GM19023 (cell line): ENCODE results near the gene BOK.

Experiments used
- ATAC-seq: cut with Tn5 transposase; IDR thresholded peaks from one replicate; pipeline ENCODE4 v1.9.1; 2021; ENCODE audit warnings: mild to moderate bottlenecking, moderate library complexity; ENCODE audit not compliant: unreplicated experiment

BOK gene

GRCh38 chr2:241538838-241539615 is 19.5 kb upstream of the BOK start:
- no peak for ATAC-seq

- no peak for ATAC-seq
Observed at GRCh38 chr2:241539616-241540374, 18.8 kb upstream of the BOK start.

GRCh38 chr2:241540401-241540770 is 18.2 kb upstream of the BOK start:
- no peak for ATAC-seq

GRCh38 chr2:241540771-241541561 is 17.6 kb upstream of the BOK start:
- ATAC-seq = no peak

GRCh38 chr2:241541564-241542277 is 16.8 kb upstream of the BOK start:
- no peak for ATAC-seq

GRCh38 chr2:241542278-241542605 is 16.3 kb upstream of the BOK start:
- no peak for ATAC-seq

- ATAC-seq = no peak
Observed at GRCh38 chr2:241545106-241545505, 13.4 kb upstream of the BOK start.

GRCh38 chr2:241545523-241546473 is 12.7 kb upstream of the BOK start:
- ATAC-seq = no peak

GRCh38 chr2:241546771-241547498 is 11.6 kb upstream of the BOK start:
- ATAC-seq = no peak

- ATAC-seq = no peak
Observed at GRCh38 chr2:241547781-241548450, 10.6 kb upstream of the BOK start.

- no peak for ATAC-seq
Observed at GRCh38 chr2:241548451-241548835, 10.1 kb upstream of the BOK start.

GRCh38 chr2:241550616-241551580 is 7.6 kb upstream of the BOK start:
- ATAC-seq = no peak

GRCh38 chr2:241551599-241551997 is 6.9 kb upstream of the BOK start:
- ATAC-seq = no peak

- no peak for ATAC-seq
Observed at GRCh38 chr2:241551998-241552737, 6.4 kb upstream of the BOK start.

GRCh38 chr2:241553512-241553830 is 5.1 kb upstream of the BOK start:
- ATAC-seq = no peak

- no peak for ATAC-seq
Observed at GRCh38 chr2:241553981-241554380, 4.6 kb upstream of the BOK start.
